ENCODE results near the gene GPR150.

Gene GPR150

GRCh38 chr5:95621839-95622629, 2.1 kb downstream of the GPR150 start:
- TF ChIP-seq ZNF623 (tag by site-specific recombination; IDR thresholded peaks at IDR 0.05) (no peak), ZNF792 (tag by site-specific recombination; IDR thresholded peaks at IDR 0.05) (no peak), ZNF350 (tag by site-specific recombination; IDR thresholded peaks at IDR 0.05) (no peak), ZSCAN18 (tag by site-specific recombination; IDR thresholded peaks at IDR 0.05) (no peak), INSM2 (tag by site-specific recombination; IDR thresholded peaks at IDR 0.05) (no peak), ZNF626 (tag by site-specific recombination; IDR thresholded peaks at IDR 0.05) (no peak), ZFP37 (tag by site-specific recombination; IDR thresholded peaks at IDR 0.05) (no peak), ZNF121 (tag by site-specific recombination; IDR thresholded peaks at IDR 0.05) (no peak), ZNF76 (tag by site-specific recombination; IDR thresholded peaks at IDR 0.05; ENCODE audit: borderline replicate concordance, low read depth) (no peak), ZNF785 (tag by site-specific recombination; IDR thresholded peaks at IDR 0.05) (no peak)
- POLR2A ChIA-PET: interaction anchor here (0.8 kb wide), 1 partner anchor 10 kb away, joined by 3 read pairs; no protein-coding TSS in a partner anchor
- no peak overlapping the region for H3K27ac ChIP-seq (ENCODE audit: extremely low read depth, low read depth, low read length)
- CTCF ChIA-PET: interaction anchor here (0.5 to 1.4 kb wide), 3 partner anchors 16 to 159 kb away, joined by 3 to 4 read pairs (median 3); no protein-coding TSS in a partner anchor
- no peaks in the 10 kb centered on the region for H3K9me3 ChIP-seq (ENCODE audit: control insufficient read depth, insufficient read depth, low read depth, low read length)
- no peaks in the 10 kb centered on the region for H3K4me1 ChIP-seq (ENCODE audit: control insufficient read depth, insufficient read depth, low read length)
- H3K4me3 ChIP-seq (ENCODE audit: low read depth, low read length): no peak overlapping the region
- H3K36me3 ChIP-seq (ENCODE audit: control insufficient read depth in 2 of 2, insufficient read depth in 1 of 2, low read length in 2 of 2): no peaks in the 10 kb centered on the region

GRCh38 chr5:95623706-95624105, 3.8 kb downstream of the GPR150 start:
- no peaks in the 10 kb centered on the region for H3K4me1 ChIP-seq (ENCODE audit: control insufficient read depth, insufficient read depth, low read length)
- TF ChIP-seq ZNF184 (tag by site-specific recombination; IDR thresholded peaks at IDR 0.05) (no peak), ZIC2 (tag by site-specific recombination; IDR thresholded peaks at IDR 0.05) (no peak), ZNF311 (tag by site-specific recombination; IDR thresholded peaks at IDR 0.05; ENCODE audit: borderline replicate concordance) (no peak), ZNF785 (tag by site-specific recombination; IDR thresholded peaks at IDR 0.05) (no peak), ZNF518A (tag by site-specific recombination; conservative IDR thresholded peaks at IDR 0.05; ENCODE audit: low read depth) (no peak), ZNF214 (tag by site-specific recombination; IDR thresholded peaks at IDR 0.05; ENCODE audit: borderline replicate concordance) (no peak), KLF16 (tag by site-specific recombination; IDR thresholded peaks at IDR 0.05) (no peak)
- no peaks in the 10 kb centered on the region for H3K9me3 ChIP-seq (ENCODE audit: control insufficient read depth, insufficient read depth, low read depth, low read length)
- CTCF ChIA-PET: interaction anchor here (1.0 to 1.4 kb wide), 2 partner anchors 18 to 223 kb away, joined by 3 to 5 read pairs; no protein-coding TSS in a partner anchor
- no peak overlapping the region for H3K27ac ChIP-seq (ENCODE audit: extremely low read depth, low read depth, low read length)
- H3K4me3 ChIP-seq (ENCODE audit: low read depth, low read length): no peak overlapping the region
- H3K36me3 ChIP-seq (ENCODE audit: control insufficient read depth in 2 of 2, insufficient read depth in 1 of 2, low read length in 2 of 2): no peaks in the 10 kb centered on the region
- POLR2A ChIA-PET: no interaction called here

Measured in HEK293 (cell line).